ENCODE measurements around the gene R3HDML. TPM values are rescaled to one million over a fixed set of nuclear protein-coding genes. Genes with fewer than 3 reads are reported as not detected.

The R3HDML gene
- total RNA-seq, 4 donors from 2014 or later: not detected

GRCh38 chr20:44394702-44395460, 58.0 kb downstream of the R3HDML start:
- Histone ChIP-seq H3K27me3 (no peaks in the 10 kb centered on the region), H3K27ac (peak overlapping the region in 3 of 4 donors; percentile 53 to 89 (median 80)), H3K9me3 (no peaks in the 10 kb centered on the region), H3K4me1 (peaks cover 0 to 41% (median 0%) of the 10 kb centered on the region in 4 donors), H3K4me3 (peak overlapping the region in 3 of 4 donors; percentile 14 to 58 (median 53)), H3K36me3 (peaks cover 0 to 8% (median 0%) of the 10 kb centered on the region in 3 donors)
- DNase-seq: peak in 1 of 3 donors; percentile 39
- TF ChIP-seq POLR2A (IDR thresholded peaks at IDR 0.05): no peak
- no peak for TF ChIP-seq CTCF (IDR thresholded peaks at IDR 0.05)

GRCh38 chr20:44395461-44396340, 58.9 kb downstream of the R3HDML start:
- Histone ChIP-seq H3K4me3 (peak overlapping the region in 3 of 4 donors; percentile 14 to 58 (median 53)), H3K36me3 (peaks cover 0 to 8% (median 0%) of the 10 kb centered on the region in 3 donors), H3K9me3 (no peaks in the 10 kb centered on the region), H3K4me1 (peaks cover 0 to 49% (median 0%) of the 10 kb centered on the region in 4 donors), H3K27ac (peak overlapping the region in 3 of 4 donors; percentile 53 to 89 (median 80)), H3K27me3 (no peaks in the 10 kb centered on the region)
- DNase-seq: peak in 2 of 3 donors; percentile 67 to 74
- TF ChIP-seq POLR2A (IDR thresholded peaks at IDR 0.05) (peak; percentile 88), CTCF (IDR thresholded peaks at IDR 0.05) (no peak)

GRCh38 chr20:44396369-44397130, 59.7 kb downstream of the R3HDML start:
- no peaks in the 10 kb centered on the region for H3K27me3 ChIP-seq
- TF ChIP-seq POLR2A (IDR thresholded peaks at IDR 0.05) (no peak), CTCF (IDR thresholded peaks at IDR 0.05) (no peak)
- H3K4me3 ChIP-seq: no peak overlapping the region
- H3K27ac ChIP-seq: peak overlapping the region in 2 of 4 donors; percentile 80 to 89
- peaks cover 0 to 49% (median 0%) of the 10 kb centered on the region in 4 donors for H3K4me1 ChIP-seq
- no peaks in the 10 kb centered on the region for H3K36me3 ChIP-seq
- DNase-seq: peak in 1 of 3 donors; percentile 41
- no peaks in the 10 kb centered on the region for H3K9me3 ChIP-seq

GRCh38 chr20:44398335-44398734, 61.5 kb downstream of the R3HDML start:
- Histone ChIP-seq H3K4me1 (peaks cover 0 to 41% (median 0%) of the 10 kb centered on the region in 4 donors), H3K36me3 (peaks cover 0 to 4% (median 0%) of the 10 kb centered on the region in 3 donors), H3K4me3 (no peak overlapping the region), H3K9me3 (no peaks in the 10 kb centered on the region), H3K27me3 (no peaks in the 10 kb centered on the region), H3K27ac (peak overlapping the region in 1 of 4 donors; percentile 98)
- DNase-seq: no peak
- TF ChIP-seq CTCF (IDR thresholded peaks at IDR 0.05) (no peak), POLR2A (IDR thresholded peaks at IDR 0.05) (no peak)

GRCh38 chr20:44399446-44399845, 62.6 kb downstream of the R3HDML start:
- H3K36me3 ChIP-seq: peaks cover 0 to 4% (median 0%) of the 10 kb centered on the region in 3 donors
- H3K4me1 ChIP-seq: peaks cover 0 to 34% (median 0%) of the 10 kb centered on the region in 4 donors
- peak overlapping the region in 2 of 4 donors; percentile 86 to 98 for H3K27ac ChIP-seq
- peak in 1 of 3 donors; percentile 21 for DNase-seq
- H3K4me3 ChIP-seq: no peak overlapping the region
- H3K27me3 ChIP-seq: no peaks in the 10 kb centered on the region
- TF ChIP-seq CTCF (IDR thresholded peaks at IDR 0.05) (no peak), POLR2A (IDR thresholded peaks at IDR 0.05) (no peak)
- H3K9me3 ChIP-seq: no peaks in the 10 kb centered on the region

All from Peyer's patch (tissue), 4 donors.